BLaER1 treated with 17β-estradiol and CSF1 and Interleukin-3, amounts not matched to agents 10 nM and 100 nM (cell line): ENCODE data around the gene ITCH.
"Not testable (repeated sequence)": the region's sequence is repeated elsewhere in the genome, so short reads cannot be mapped to it uniquely, and the experiment has no call there.

Experiments used
- H3K27ac ChIP-seq, 11 experiments: shearing (Covaris generic); formaldehyde crosslinking; 2 replicates each; pipeline ENCODE4 v1.8.1; 2022
- H3K27me3 ChIP-seq, 11 experiments: shearing (Covaris generic); formaldehyde crosslinking; 2 replicates each; pipeline ENCODE4 v1.8.1; 2022
- H3K36me3 ChIP-seq, 11 experiments: shearing (Covaris generic); formaldehyde crosslinking; 2 replicates each; pipeline ENCODE4 v1.8.1; 2022
- H3K4me1 ChIP-seq, 10 experiments: shearing (Covaris generic); formaldehyde crosslinking; 2 replicates each; pipeline ENCODE4 v1.8.1; 2022
- H3K4me2 ChIP-seq, 11 experiments: shearing (Covaris generic); formaldehyde crosslinking; 2 replicates each; pipeline ENCODE4 v1.8.1; 2022
- H3K4me3 ChIP-seq, 10 experiments: shearing (Covaris generic); formaldehyde crosslinking; 2 replicates each; pipeline ENCODE4 v1.8.1; 2022
- H3K9ac ChIP-seq, 11 experiments: shearing (Covaris generic); formaldehyde crosslinking; 2 replicates each; pipeline ENCODE4 v1.8.1; 2022
- H3K9me3 ChIP-seq, 11 experiments: shearing (Covaris generic); formaldehyde crosslinking; replicated peaks in 1 of 11; 2 replicates each; pipeline ENCODE4 v1.8.1; 2022
- H4K20me1 ChIP-seq, 11 experiments: shearing (Covaris generic); formaldehyde crosslinking; 2 replicates each; pipeline ENCODE4 v1.8.1; 2022
- Cebpa-rat ChIP-seq, 11 experiments: shearing (Covaris generic); IDR thresholded peaks; 2 replicates each; pipeline ENCODE4 v1.8.1; 2022

The ITCH gene

GRCh38 chr20:34385464-34385863 is 22.4 kb downstream of the ITCH start:
- TF ChIP-seq Cebpa-rat (IDR thresholded peaks at IDR 0.05): no peak
- Histone ChIP-seq H4K20me1 (peaks cover 92 to 100% (median 100%) of the 10 kb centered on the region in 11 experiments), H3K4me1 (peaks cover 35 to 53% (median 41%) of the 10 kb centered on the region in 10 experiments), H3K4me2 (peak overlapping the region in 10 of 11 experiments; percentile 23 to 73 (median 46); a peak in 17 of 22 replicates), H3K27ac (peak overlapping the region in 2 of 11 experiments; percentile 19 to 41; a peak in 1 of 22 replicates), H3K9ac (no peak overlapping the region), H3K9me3 (no peaks in the 10 kb centered on the region), H3K27me3 (no peaks in the 10 kb centered on the region), H3K4me3 (no peak overlapping the region), H3K36me3 (peaks cover 42 to 78% (median 55%) of the 10 kb centered on the region in 11 experiments)

- TF ChIP-seq Cebpa-rat (IDR thresholded peaks at IDR 0.05): no peak
- H3K9me3 ChIP-seq: no peaks in the 10 kb centered on the region
- H3K36me3 ChIP-seq: peaks cover 39 to 78% (median 53%) of the 10 kb centered on the region in 11 experiments
- no peak overlapping the region for H3K4me3 ChIP-seq
- no peaks in the 10 kb centered on the region for H3K27me3 ChIP-seq
- peaks cover 35 to 61% (median 46%) of the 10 kb centered on the region in 10 experiments for H3K4me1 ChIP-seq
- no peak overlapping the region; a peak in 1 of 22 replicates for H3K27ac ChIP-seq
- peaks cover 88 to 100% (median 99%) of the 10 kb centered on the region in 11 experiments for H4K20me1 ChIP-seq
- H3K4me2 ChIP-seq: peak overlapping the region in 10 of 11 experiments; percentile 16 to 73 (median 47); a peak in 19 of 22 replicates
- no peak overlapping the region for H3K9ac ChIP-seq
These were observed 24.9 kb downstream of the ITCH start for GRCh38 chr20:34388000-34388399.

GRCh38 chr20:34388678-34389077 is 25.6 kb downstream of the ITCH start:
- Histone ChIP-seq H3K4me1 (peaks cover 35 to 61% (median 46%) of the 10 kb centered on the region in 10 experiments), H3K27ac (no peak overlapping the region), H4K20me1 (peaks cover 84 to 100% (median 99%) of the 10 kb centered on the region in 11 experiments), H3K4me2 (no peak overlapping the region; a peak in 2 of 22 replicates), H3K9ac (no peak overlapping the region), H3K9me3 (no peaks in the 10 kb centered on the region), H3K36me3 (peaks cover 42 to 78% (median 59%) of the 10 kb centered on the region in 11 experiments), H3K4me3 (no peak overlapping the region), H3K27me3 (no peaks in the 10 kb centered on the region)
- no peak for TF ChIP-seq Cebpa-rat (IDR thresholded peaks at IDR 0.05)

- no peak for TF ChIP-seq Cebpa-rat (IDR thresholded peaks at IDR 0.05)
- no peaks in the 10 kb centered on the region for H3K27me3 ChIP-seq
- no peaks in the 10 kb centered on the region for H3K9me3 ChIP-seq
- H3K4me2 ChIP-seq: no peak overlapping the region
- H3K4me1 ChIP-seq: peaks cover 35 to 58% (median 46%) of the 10 kb centered on the region in 10 experiments
- H3K9ac ChIP-seq: no peak overlapping the region
- H3K27ac ChIP-seq: no peak overlapping the region
- H3K36me3 ChIP-seq: peaks cover 46 to 78% (median 62%) of the 10 kb centered on the region in 11 experiments
- no peak overlapping the region for H3K4me3 ChIP-seq
- peaks cover 79 to 100% (median 99%) of the 10 kb centered on the region in 11 experiments for H4K20me1 ChIP-seq
These were observed 26.3 kb downstream of the ITCH start for GRCh38 chr20:34389206-34389953.

GRCh38 chr20:34389954-34390555 is 27.0 kb downstream of the ITCH start:
- Histone ChIP-seq H3K9me3 (no peaks in the 10 kb centered on the region), H3K4me2 (peak overlapping the region in 2 of 11 experiments; percentile 12 to 45; a peak in 2 of 22 replicates), H3K27me3 (no peaks in the 10 kb centered on the region), H4K20me1 (peaks cover 77 to 100% (median 99%) of the 10 kb centered on the region in 11 experiments), H3K4me3 (no peak overlapping the region), H3K9ac (no peak overlapping the region), H3K36me3 (peaks cover 52 to 80% (median 66%) of the 10 kb centered on the region in 11 experiments), H3K27ac (no peak overlapping the region), H3K4me1 (peaks cover 33 to 51% (median 41%) of the 10 kb centered on the region in 10 experiments)
- TF ChIP-seq Cebpa-rat (IDR thresholded peaks at IDR 0.05): no peak

- H3K36me3 ChIP-seq: peaks cover 87 to 97% (median 91%) of the 10 kb centered on the region in 11 experiments
- no peaks in the 10 kb centered on the region for H3K27me3 ChIP-seq
- no peaks in the 10 kb centered on the region for H3K9me3 ChIP-seq
- peaks cover 53 to 100% (median 92%) of the 10 kb centered on the region in 11 experiments; a peak in 21 of 22 replicates for H4K20me1 ChIP-seq
- no peak overlapping the region for H3K27ac ChIP-seq
- H3K4me3 ChIP-seq: no peak overlapping the region
- no peak overlapping the region for H3K9ac ChIP-seq
- no peak for TF ChIP-seq Cebpa-rat (IDR thresholded peaks at IDR 0.05)
- no peak overlapping the region for H3K4me2 ChIP-seq
- peaks cover 0 to 14% (median 7%) of the 10 kb centered on the region in 10 experiments; a peak in 12 of 20 replicates for H3K4me1 ChIP-seq
These were observed 33.3 kb downstream of the ITCH start for GRCh38 chr20:34396408-34396807.

- Histone ChIP-seq H3K27me3 (no peaks in the 10 kb centered on the region), H3K36me3 (peaks cover 94 to 100% (median 98%) of the 10 kb centered on the region in 11 experiments), H3K27ac (no peak overlapping the region), H3K9me3 (no peaks in the 10 kb centered on the region), H3K4me1 (peaks cover 3 to 16% (median 8%) of the 10 kb centered on the region in 10 experiments; a peak in 14 of 20 replicates), H3K4me3 (no peak overlapping the region), H3K9ac (no peak overlapping the region), H3K4me2 (no peak overlapping the region), H4K20me1 (peaks cover 55 to 100% (median 92%) of the 10 kb centered on the region in 11 experiments)
- TF ChIP-seq Cebpa-rat (IDR thresholded peaks at IDR 0.05): no peak
These were observed 34.0 kb downstream of the ITCH start for GRCh38 chr20:34397096-34397495.

- not testable (repeated sequence) for H3K4me3 ChIP-seq, H3K27me3 ChIP-seq, H3K9me3 ChIP-seq, H3K27ac ChIP-seq, H3K9ac ChIP-seq, H3K4me2 ChIP-seq
- Histone ChIP-seq H4K20me1 (peaks cover 58 to 100% (median 89%) of the 10 kb centered on the region in 11 experiments), H3K4me1 (peaks cover 37 to 49% (median 40%) of the 10 kb centered on the region in 10 experiments), H3K36me3 (peaks cover 64 to 78% (median 73%) of the 10 kb centered on the region in 11 experiments)
These were observed 37.7 kb downstream of the ITCH start for GRCh38 chr20:34400776-34401175.
